Effector memory CD4-positive, alpha-beta T cell (primary cell): Measurements from ENCODE around the gene PTPRN2.

Experiments
- DNase-seq, 3 donors: peaks; one replicate each; pipeline ENCODE4 v3.0.0-alpha.2; 2020
- H3K27ac ChIP-seq: 2 replicates; pipeline ENCODE4 v1.7.0; 2013; ENCODE audit warnings: mild to moderate bottlenecking, low read length, moderate library complexity; ENCODE audit not compliant: insufficient read depth, poor library complexity, severe bottlenecking
- H3K27me3 ChIP-seq: replicated peaks from 2 replicates; pipeline ENCODE4 v1.7.0; 2013; ENCODE audit warnings: mild to moderate bottlenecking, low read length; ENCODE audit not compliant: insufficient read depth, control insufficient read depth, poor library complexity, severe bottlenecking
- H3K36me3 ChIP-seq: 2 replicates; pipeline ENCODE4 v1.7.0; 2013; ENCODE audit warnings: mild to moderate bottlenecking, low read length, moderate library complexity; ENCODE audit not compliant: control insufficient read depth, insufficient read depth
- H3K4me1 ChIP-seq: 2 replicates; pipeline ENCODE4 v1.7.0; 2013; ENCODE audit warnings: low read length, mild to moderate bottlenecking; ENCODE audit not compliant: control insufficient read depth, insufficient read depth, poor library complexity, severe bottlenecking
- H3K4me3 ChIP-seq: 2 replicates; pipeline ENCODE4 v1.7.0; 2013; ENCODE audit warnings: low read length, low read depth, mild to moderate bottlenecking; ENCODE audit not compliant: insufficient read depth, poor library complexity, severe bottlenecking
- H3K9me3 ChIP-seq: 2 replicates; pipeline ENCODE4 v1.7.0; 2013; ENCODE audit warnings: mild to moderate bottlenecking, low read length, moderate library complexity; ENCODE audit not compliant: control insufficient read depth

PTPRN2 gene

GRCh38 chr7:157641866-157642265 lies 945.8 kb downstream of the PTPRN2 start:
- no peak overlapping the region for H3K4me3 ChIP-seq
- no peaks in the 10 kb centered on the region for H3K27me3 ChIP-seq
- DNase-seq = no peak
- no peak overlapping the region for H3K27ac ChIP-seq
- no peaks in the 10 kb centered on the region for H3K4me1 ChIP-seq
- no peaks in the 10 kb centered on the region for H3K36me3 ChIP-seq
- H3K9me3 ChIP-seq = peaks cover 5% of the 10 kb centered on the region

GRCh38 chr7:157640144-157640543 lies 947.5 kb downstream of the PTPRN2 start:
- no peak for DNase-seq
- H3K36me3 ChIP-seq = no peaks in the 10 kb centered on the region

GRCh38 chr7:157638563-157638962 lies 949.1 kb downstream of the PTPRN2 start:
- DNase-seq = no peak
- Histone ChIP-seq H3K27ac (no peak overlapping the region), H3K36me3 (no peaks in the 10 kb centered on the region), H3K27me3 (peaks cover 3% of the 10 kb centered on the region), H3K9me3 (peaks cover 5% of the 10 kb centered on the region), H3K4me3 (no peak overlapping the region), H3K4me1 (no peaks in the 10 kb centered on the region)

More at GRCh38 chr7:157640144-157640543, 947.5 kb downstream of the PTPRN2 start:
- H3K9me3 ChIP-seq = peaks cover 5% of the 10 kb centered on the region
- no peaks in the 10 kb centered on the region for H3K4me1 ChIP-seq
- no peak overlapping the region for H3K27ac ChIP-seq
- H3K27me3 ChIP-seq = peaks cover 3% of the 10 kb centered on the region
- no peak overlapping the region for H3K4me3 ChIP-seq

GRCh38 chr7:157637216-157637949 lies 950.2 kb downstream of the PTPRN2 start:
- Histone ChIP-seq H3K27ac (no peak overlapping the region), H3K9me3 (peaks cover 5% of the 10 kb centered on the region), H3K36me3 (no peaks in the 10 kb centered on the region), H3K27me3 (peaks cover 3% of the 10 kb centered on the region), H3K4me3 (no peak overlapping the region), H3K4me1 (no peaks in the 10 kb centered on the region)
- DNase-seq = no peak

- H3K36me3 ChIP-seq = no peaks in the 10 kb centered on the region
- peaks cover 3% of the 10 kb centered on the region for H3K27me3 ChIP-seq
- no peak for DNase-seq
- no peak overlapping the region for H3K27ac ChIP-seq
- no peak overlapping the region for H3K4me3 ChIP-seq
- peaks cover 5% of the 10 kb centered on the region for H3K9me3 ChIP-seq
- no peaks in the 10 kb centered on the region for H3K4me1 ChIP-seq
Measured at GRCh38 chr7:157635669-157636068, 952.0 kb downstream of the PTPRN2 start.

GRCh38 chr7:157635148-157635500 lies 952.5 kb downstream of the PTPRN2 start:
- Histone ChIP-seq H3K27me3 (peaks cover 3% of the 10 kb centered on the region), H3K4me1 (no peaks in the 10 kb centered on the region), H3K4me3 (no peak overlapping the region), H3K36me3 (no peaks in the 10 kb centered on the region), H3K27ac (no peak overlapping the region), H3K9me3 (peaks cover 5% of the 10 kb centered on the region)
- no peak for DNase-seq

- H3K27me3 ChIP-seq = peaks cover 3% of the 10 kb centered on the region
- H3K4me3 ChIP-seq = no peak overlapping the region
- no peak for DNase-seq
- no peaks in the 10 kb centered on the region for H3K36me3 ChIP-seq
- H3K9me3 ChIP-seq = peaks cover under 1% of the 10 kb centered on the region
- H3K4me1 ChIP-seq = no peaks in the 10 kb centered on the region
- no peak overlapping the region for H3K27ac ChIP-seq
Measured at GRCh38 chr7:157634401-157635147, 953.0 kb downstream of the PTPRN2 start.

- Histone ChIP-seq H3K36me3 (no peaks in the 10 kb centered on the region), H3K4me3 (no peak overlapping the region), H3K27me3 (peaks cover 3% of the 10 kb centered on the region), H3K9me3 (no peaks in the 10 kb centered on the region), H3K27ac (no peak overlapping the region), H3K4me1 (peaks cover 5% of the 10 kb centered on the region)
- no peak for DNase-seq
Measured at GRCh38 chr7:157633465-157634185, 954.0 kb downstream of the PTPRN2 start.

GRCh38 chr7:157630301-157630853 lies 957.2 kb downstream of the PTPRN2 start:
- Histone ChIP-seq H3K4me1 (peaks cover 27% of the 10 kb centered on the region), H3K36me3 (no peaks in the 10 kb centered on the region), H3K27me3 (no peaks in the 10 kb centered on the region), H3K27ac (no peak overlapping the region), H3K9me3 (no peaks in the 10 kb centered on the region), H3K4me3 (no peak overlapping the region)
- no peak for DNase-seq
